ENCODE results near the gene RBM10.

RBM10 gene

GRCh38 chrX:47178337-47178736 lies 33.3 kb downstream of the RBM10 start:
- no peak for DNase-seq

GRCh38 chrX:47179221-47179927 lies 34.4 kb downstream of the RBM10 start:
- DNase-seq = no peak

GRCh38 chrX:47179928-47180255 lies 34.9 kb downstream of the RBM10 start:
- no peak for DNase-seq

- DNase-seq = no peak
Observed at GRCh38 chrX:47180346-47180745, 35.3 kb downstream of the RBM10 start.

DNA sequence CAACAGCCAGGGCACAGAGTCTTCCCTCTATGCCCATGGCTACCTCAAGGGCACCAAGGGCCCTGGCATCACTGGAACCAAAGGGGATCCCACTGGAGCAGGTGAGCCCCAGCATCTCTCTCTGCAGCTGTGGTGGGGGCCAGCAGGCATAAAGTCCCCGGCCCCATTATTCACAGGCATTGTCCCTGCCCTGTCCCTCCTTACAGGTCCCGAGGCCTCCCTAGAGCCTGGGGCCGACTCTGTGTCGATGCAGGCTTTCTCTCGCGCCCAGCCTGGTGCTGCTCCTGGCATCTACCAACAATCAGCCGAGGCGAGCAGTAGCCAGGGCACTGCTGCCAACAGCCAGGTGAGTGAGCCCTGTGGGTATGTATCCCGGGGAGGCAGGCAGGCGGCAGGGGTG lies 36.3 kb downstream of the RBM10 start:
- no peak for DNase-seq

GRCh38 chrX:47182106-47182700 lies 37.2 kb downstream of the RBM10 start:
- no peak for DNase-seq

- DNase-seq = no peak
Observed at GRCh38 chrX:47184486-47184885, 39.5 kb downstream of the RBM10 start.

DNA sequence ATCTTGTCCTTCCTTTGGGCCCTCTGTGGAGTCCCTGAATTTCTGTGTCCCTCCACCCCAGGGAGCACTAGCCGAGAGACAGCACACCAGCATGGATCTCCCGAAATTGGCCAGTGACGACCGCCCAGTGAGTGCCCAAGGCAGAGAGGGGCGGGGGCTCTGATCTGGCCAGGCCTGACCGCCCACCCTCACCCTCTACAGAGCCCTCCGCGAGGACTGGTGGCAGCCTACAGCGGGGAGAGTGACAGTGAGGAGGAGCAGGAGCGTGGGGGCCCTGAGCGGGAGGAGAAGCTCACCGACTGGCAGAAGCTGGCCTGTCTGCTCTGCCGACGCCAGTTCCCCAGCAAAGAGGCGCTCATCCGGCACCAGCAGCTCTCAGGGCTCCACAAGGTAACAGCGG lies 40.2 kb downstream of the RBM10 start:
- no peak for DNase-seq

GRCh38 chrX:47186096-47186740 lies 41.2 kb downstream of the RBM10 start:
- no peak for DNase-seq

DNA sequence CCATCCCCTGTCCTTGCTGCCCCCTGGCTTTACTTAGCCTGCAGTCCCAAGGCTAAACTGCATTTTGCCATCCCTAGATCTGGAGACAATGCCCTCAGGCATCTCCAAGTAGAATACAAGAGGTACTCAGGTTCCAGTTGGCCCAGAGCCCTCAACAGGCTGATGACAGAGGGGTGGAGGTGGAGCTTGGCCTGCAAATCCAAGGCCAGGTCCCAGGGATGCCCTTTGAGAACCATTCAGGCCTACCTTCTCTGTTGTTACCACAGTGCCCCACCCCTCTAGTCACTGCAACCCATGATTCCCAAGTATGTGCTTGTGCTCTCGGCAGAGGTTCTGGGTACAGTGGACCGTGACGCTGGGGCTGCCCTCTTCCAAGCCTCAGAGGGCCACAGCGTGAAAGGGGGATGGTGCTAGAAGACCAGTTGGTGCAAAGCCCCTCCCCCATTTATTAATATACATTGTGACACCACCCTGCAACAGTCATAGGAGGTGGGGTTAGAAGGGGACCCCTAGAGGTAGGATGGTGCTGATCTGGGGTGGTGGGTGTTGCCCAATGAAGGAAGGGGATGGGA lies 42.2 kb downstream of the RBM10 start:
- no peak for DNase-seq

DNA sequence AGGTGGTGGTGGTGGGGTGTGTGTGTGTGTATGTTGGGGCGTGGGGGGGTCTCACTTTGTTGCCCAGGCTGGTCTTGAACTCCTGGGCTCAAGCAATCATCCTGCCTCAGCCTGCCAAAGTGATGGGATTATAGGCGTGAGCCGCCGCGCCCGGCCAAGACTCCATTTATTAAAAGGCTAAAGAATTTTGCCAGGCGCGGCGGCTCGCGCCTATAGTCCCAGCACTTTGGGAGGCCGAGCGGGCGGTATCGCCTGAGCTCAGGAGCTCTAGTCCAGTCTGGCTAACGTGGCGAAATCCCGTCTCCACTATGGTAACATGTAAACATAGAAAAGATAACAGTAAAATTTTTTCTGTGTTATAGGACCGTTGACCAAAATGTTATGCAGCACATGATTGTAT lies 44.9 kb downstream of the RBM10 start:
- DNase-seq = no peak

DNA sequence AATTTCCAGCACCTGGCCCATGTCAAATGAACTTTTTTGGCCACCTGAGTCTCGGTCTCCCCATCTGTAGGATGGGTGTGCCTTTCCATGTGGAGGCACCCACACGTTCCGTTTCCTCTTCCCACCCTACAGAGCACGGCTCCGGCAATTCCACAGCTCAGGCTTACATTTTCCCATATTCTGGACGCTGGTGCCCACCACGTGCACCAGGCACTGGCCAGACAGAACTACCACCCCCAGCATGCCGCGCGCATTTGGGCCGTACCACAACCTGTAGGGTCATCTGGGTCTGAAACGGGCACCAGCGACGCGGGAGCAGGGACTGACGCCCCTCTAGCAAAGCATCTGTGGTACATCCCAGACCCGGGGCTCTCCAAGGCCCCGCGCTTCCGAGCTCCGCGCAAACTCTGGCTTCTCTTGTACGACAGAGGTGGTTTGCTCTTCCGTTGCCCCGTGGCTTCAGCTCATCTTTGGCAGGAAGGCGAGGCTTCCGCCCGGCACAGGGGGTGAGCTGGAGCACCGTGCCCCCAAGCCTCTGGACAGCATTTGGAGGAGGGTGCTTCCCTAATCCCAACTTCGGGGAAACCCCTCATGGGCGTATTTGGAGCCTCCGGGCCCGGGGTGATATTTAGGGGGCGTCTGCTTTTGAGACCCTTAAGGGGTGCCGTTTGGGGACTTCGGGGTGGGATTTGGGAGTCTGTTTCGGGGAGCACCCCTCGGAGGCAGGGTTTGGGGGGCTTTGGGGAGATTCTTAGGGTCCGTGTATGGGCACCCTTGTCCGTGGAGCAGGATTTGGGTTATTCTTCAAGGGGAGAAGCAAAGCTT lies 45.6 kb downstream of the RBM10 start:
- peak; percentile 95 for DNase-seq

DNA sequence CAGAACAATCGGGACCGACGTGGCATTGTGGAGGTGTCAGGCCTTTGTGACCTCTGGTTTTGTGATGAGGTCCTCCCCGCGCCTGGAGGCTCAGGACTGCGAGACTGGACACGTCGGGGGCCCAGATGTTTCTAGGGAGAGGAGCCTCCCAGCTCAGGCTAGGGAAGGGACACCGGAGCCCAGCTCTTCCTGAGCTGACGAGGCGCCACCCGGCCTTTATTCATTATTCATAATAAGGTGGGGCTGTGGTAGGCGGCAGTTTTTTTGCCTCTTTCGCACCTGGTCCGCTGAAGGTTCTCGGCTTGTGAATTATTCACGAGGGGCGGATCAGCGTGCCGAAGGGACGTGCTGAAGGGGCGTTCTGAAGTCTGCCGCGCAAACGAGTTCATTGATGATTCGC lies 46.3 kb downstream of the RBM10 start:
- DNase-seq = peak; percentile 39

DNA sequence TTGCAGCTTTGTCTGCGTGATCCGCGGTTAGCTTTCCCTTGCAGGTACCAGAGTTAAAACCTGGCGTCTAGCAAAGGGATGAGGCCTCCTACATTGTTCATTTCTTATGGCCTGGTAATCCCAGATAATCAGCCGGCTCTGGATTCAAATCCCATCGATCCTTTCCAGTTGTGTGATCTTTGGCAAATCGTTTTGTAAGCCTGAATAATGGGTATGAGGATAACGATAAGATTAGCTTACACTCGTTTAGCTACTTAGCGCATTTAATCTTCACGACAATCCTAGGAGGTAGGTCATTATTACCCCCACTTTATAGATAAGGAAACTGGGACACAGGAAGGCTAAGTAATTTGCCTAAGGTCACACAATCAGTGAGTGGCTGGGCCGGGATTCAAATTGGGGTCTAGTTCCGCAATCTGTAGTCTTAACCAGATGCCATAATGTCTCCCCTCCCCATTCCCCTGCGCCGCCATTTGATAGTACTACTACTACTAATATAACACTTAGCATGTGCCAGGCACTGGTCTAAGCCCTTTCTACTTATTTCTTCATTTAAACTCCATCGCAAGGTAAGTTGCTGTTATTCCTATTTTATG lies 46.9 kb downstream of the RBM10 start:
- DNase-seq = no peak

DNA sequence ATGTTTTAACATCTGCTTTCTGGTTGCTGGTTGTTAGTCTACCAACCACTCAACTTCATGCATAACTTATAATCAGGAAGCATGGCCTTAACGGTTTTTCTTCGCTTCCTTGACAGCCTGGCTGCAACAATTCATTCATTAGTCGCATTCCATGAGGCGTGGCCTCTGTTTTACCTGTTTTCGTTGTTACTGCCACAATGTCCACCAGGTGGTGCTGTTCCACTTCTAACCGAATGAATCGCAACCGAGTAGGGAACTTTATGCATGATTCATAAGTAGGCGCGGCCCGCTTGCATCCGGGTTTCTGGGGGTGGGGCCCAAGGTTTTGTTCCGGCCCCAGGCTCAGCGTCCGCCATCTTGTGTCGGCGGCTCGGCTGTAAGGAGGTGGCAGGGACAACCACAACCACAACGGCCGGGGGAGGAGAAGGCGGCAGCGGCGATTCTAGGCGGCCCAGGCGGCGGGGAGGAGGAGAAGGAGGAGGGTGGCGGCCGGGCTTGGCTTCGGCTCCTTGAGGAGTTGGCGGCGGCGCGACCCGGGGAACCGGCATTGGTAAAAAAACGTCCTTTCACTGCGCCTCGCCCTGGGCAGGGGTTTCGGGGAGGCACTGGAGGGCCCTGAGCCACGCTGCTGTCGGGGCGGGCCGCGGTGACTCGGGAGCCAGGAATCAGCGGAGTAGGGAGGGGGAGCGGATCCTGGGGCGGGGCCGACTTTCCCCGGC lies 48.6 kb downstream of the RBM10 start, which contains the start of gene UBA1:
TSS of gene UBA1 (plus strand) at position 355 of the 719 bp plus-strand sequence. CDS start 4,974 bp downstream, outside the sequence.
- DNase-seq = peak; percentile 95

- DNase-seq = peak; percentile 27
Observed at GRCh38 chrX:47194194-47194787, 49.3 kb downstream of the RBM10 start.

DNA sequence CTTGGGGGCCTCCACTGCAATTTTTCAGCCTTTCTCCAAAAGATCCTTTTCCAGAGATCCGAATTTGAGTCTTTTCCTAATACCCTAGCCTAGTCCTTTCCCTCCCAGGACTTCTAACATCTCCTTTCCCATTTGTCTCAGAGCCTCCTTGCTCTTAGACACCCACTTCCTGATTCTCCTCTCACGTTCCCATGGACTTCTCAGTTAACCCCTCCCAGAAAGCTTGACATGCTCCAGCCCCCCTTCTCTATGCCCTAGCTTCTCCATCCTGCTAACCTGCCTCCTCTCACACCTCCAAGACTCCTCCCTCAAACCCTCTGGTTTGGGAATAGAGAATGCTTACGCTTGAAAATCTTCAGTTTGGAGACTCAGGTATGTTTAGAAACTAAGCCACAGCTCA lies 51.1 kb downstream of the RBM10 start:
- no peak for DNase-seq

- DNase-seq = no peak
Observed at GRCh38 chrX:47197526-47197925, 52.5 kb downstream of the RBM10 start.

- no peak for DNase-seq
Observed at GRCh38 chrX:47198026-47198686, 53.1 kb downstream of the RBM10 start.

DNA sequence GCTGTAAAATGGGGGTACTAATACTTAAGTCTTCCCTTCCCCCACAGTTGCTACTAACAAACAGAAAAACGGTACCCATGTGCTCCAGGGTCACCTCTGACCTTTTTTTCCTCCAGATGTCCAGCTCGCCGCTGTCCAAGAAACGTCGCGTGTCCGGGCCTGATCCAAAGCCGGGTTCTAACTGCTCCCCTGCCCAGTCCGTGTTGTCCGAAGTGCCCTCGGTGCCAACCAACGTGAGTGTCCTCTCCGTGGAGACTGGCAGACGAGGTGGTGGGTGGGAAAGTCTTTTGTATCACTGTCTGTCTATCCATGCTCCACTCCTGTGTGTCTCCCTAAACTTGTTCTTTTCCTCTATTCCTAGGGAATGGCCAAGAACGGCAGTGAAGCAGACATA lies 53.7 kb downstream of the RBM10 start:
- DNase-seq = no peak

GRCh38 chrX:47199286-47199685 lies 54.3 kb downstream of the RBM10 start:
- DNase-seq = no peak

Data from NCI-H1092 treated with DMSO at 0.1 percent for 48 hours (cell line).